B cell (primary cell): ENCODE data around the gene PIGH. TPM values are rescaled to one million over a fixed set of nuclear protein-coding genes. Genes with fewer than 3 reads are reported as not detected.

ENCODE experiments used
- ATAC-seq: fragments of 200-7000 bp; cut with Tn5 transposase; one replicate; pipeline ENCODE4 v1.10.0; 2021; ENCODE audit warnings: low read depth, mild to moderate bottlenecking, moderate number of reproducible peaks, moderate library complexity
- CTCF ChIA-PET: fragments of 350-600 bp; sonication (Branson Sonifier 250); formaldehyde crosslinking; loops from one replicate; lab custom pipeline; 2021; ENCODE audit warnings: antibody characterized with exemption, inconsistent platforms; lab: Charles Lee
- POLR2A ChIA-PET: fragments of 350-600 bp; sonication (Branson Sonifier 250); formaldehyde crosslinking; loops from one replicate; lab custom pipeline; 2021; ENCODE audit warnings: antibody characterized with exemption; lab: Charles Lee
- DNase-seq: peaks from one replicate; pipeline ENCODE4 v3.0.0; 2013
- H2AFZ ChIP-seq: 2 replicates; pipeline ENCODE4 v1.6.1; 2012; ENCODE audit warnings: mild to moderate bottlenecking, low read depth, low read length; ENCODE audit not compliant: insufficient read depth, poor library complexity, severe bottlenecking
- H3K27ac ChIP-seq, 2 donors: 1 replicate in 1 of 2; 2 replicates in 1 of 2; pipeline ENCODE4 v1.5.1; 2012 to 2013; ENCODE audit warnings: low read length in 2 of 2, mild to moderate bottlenecking in 2 of 2, moderate library complexity in 1 of 2
- H3K27me3 ChIP-seq, 4 experiments: fragments of 200-600 bp in 1 of 4; sonication (generic) in 1 of 4; replicated peaks in 1 of 4; 1 replicate in 2 of 4; 2 replicates in 2 of 4; pipeline versions ENCODE4 v1.6.1 to v1.7.0; 2013 to 2016; ENCODE audit warnings: low read length in 3 of 4, mild to moderate bottlenecking in 2 of 4, mixed read lengths in 1 of 4, moderate library complexity in 1 of 4; ENCODE audit not compliant: insufficient read depth in 4 of 4, control insufficient read depth in 3 of 4; ENCODE audit errors: control extremely low read depth in 1 of 4
- H3K36me3 ChIP-seq, 2 experiments: replicated peaks in 1 of 2; 1 replicate in 1 of 2; 2 replicates in 1 of 2; pipeline versions ENCODE4 v1.6.1 to v1.7.1; 2013; ENCODE audit warnings: low read length in 1 of 2; ENCODE audit not compliant: insufficient read depth in 2 of 2, control insufficient read depth in 1 of 2; ENCODE audit errors: control extremely low read depth in 1 of 2, extremely low read depth in 1 of 2
- H3K4me1 ChIP-seq, 2 donors: fragments of 200-600 bp in 1 of 2; sonication (generic) in 1 of 2; 1 replicate in 1 of 2; 2 replicates in 1 of 2; pipeline versions ENCODE4 v1.5.1 to v1.6.1; 2013 to 2017; ENCODE audit warnings: low read length in 2 of 2; ENCODE audit not compliant: control insufficient read depth in 2 of 2, insufficient read depth in 2 of 2
- H3K4me2 ChIP-seq: replicated peaks from 2 replicates; pipeline ENCODE3; 2012; ENCODE audit warnings: mild to moderate bottlenecking, low read depth, low read length; ENCODE audit not compliant: poor library complexity, severe bottlenecking
- H3K4me3 ChIP-seq, 5 experiments: fragments of 200-600 bp in 1 of 5; sonication (generic) in 1 of 5; 1 replicate in 3 of 5; 2 replicates in 2 of 5; pipeline versions ENCODE4 v1.5.1 to v1.7.0; 2011 to 2016; ENCODE audit warnings: low read length in 4 of 5, mild to moderate bottlenecking in 4 of 5, low read depth in 2 of 5, control low read depth in 1 of 5, moderate library complexity in 1 of 5; ENCODE audit not compliant: insufficient read depth in 1 of 5; ENCODE audit errors: control extremely low read depth in 1 of 5, extremely low read depth in 1 of 5
- H3K79me2 ChIP-seq: fragments of 200-600 bp; sonication (generic); one replicate; pipeline ENCODE4 v1.6.0; 2016; ENCODE audit warnings: low read length; ENCODE audit not compliant: control insufficient read depth, insufficient read depth
- H3K9ac ChIP-seq: fragments of 200-600 bp; sonication (generic); 2 replicates; pipeline ENCODE4 v1.6.1; 2017; ENCODE audit warnings: mild to moderate bottlenecking, low read length, moderate library complexity
- H3K9me3 ChIP-seq, 3 donors: one replicate each; pipeline versions ENCODE4 v1.6.1 to v1.7.1; 2013; ENCODE audit warnings: low read length in 2 of 3; ENCODE audit not compliant: control insufficient read depth in 2 of 3, insufficient read depth in 1 of 3; ENCODE audit errors: control extremely low read depth in 1 of 3
- H4K20me1 ChIP-seq: 2 replicates; pipeline ENCODE4 v1.6.0; 2012; ENCODE audit warnings: mild to moderate bottlenecking, low read length; ENCODE audit not compliant: insufficient read depth, control insufficient read depth, poor library complexity, severe bottlenecking
- H3K27ac Mint-ChIP-seq: one replicate; pipeline ENCODE4 v1.8.0; 2021; ENCODE audit warnings: mixed read lengths
- H3K27me3 Mint-ChIP-seq: one replicate; pipeline ENCODE4 v1.8.0; 2021; ENCODE audit warnings: mixed read lengths
- H3K4me1 Mint-ChIP-seq: one replicate; pipeline ENCODE4 v1.8.0; 2021; ENCODE audit warnings: mixed read lengths
- H3K4me3 Mint-ChIP-seq: one replicate; pipeline ENCODE4 v1.8.0; 2021; ENCODE audit warnings: mixed read lengths
- H3K9me3 Mint-ChIP-seq: one replicate; pipeline ENCODE4 v1.8.0; 2022; ENCODE audit warnings: mixed read lengths; ENCODE audit not compliant: insufficient read depth
- CTCF ChIP-seq: fragments of 200-600 bp; IDR thresholded peaks from one replicate; pipeline ENCODE4 v1.8.0; 2022; ENCODE audit warnings: antibody characterized with exemption, mild to moderate bottlenecking
- EZH2 ChIP-seq: IDR thresholded peaks from 2 replicates; pipeline ENCODE4 v1.6.1; 2012; ENCODE audit warnings: borderline replicate concordance, low read depth, mild to moderate bottlenecking, moderate library complexity, low read length; ENCODE audit not compliant: insufficient read depth, poor library complexity, severe bottlenecking
- WGBS: methylation state at CpG from one replicate; pipeline ENCODE4 v1.1.5; 2013; ENCODE audit warnings: missing lambda C conversion rate; ENCODE audit not compliant: insufficient coverage; 5-methylcytosine and 5-hydroxymethylcytosine counted together
- intact Hi-C: fragments of 100-400 bp; cut with micrococcal nuclease; formaldehyde crosslinking; loops from one replicate; pipeline ENCODE4 v1.10.0; 2022
- polyA plus RNA-seq: library from polyadenylated mRNA; depleted of rRNA; stranded (reverse); fragments of >200 nt; gene quantifications from 2 replicates; pipeline ENCODE4 v1.2.3, GENCODE V29; 2012
- total RNA-seq, 2 donors: library from RNA; stranded (reverse); fragments of 120-200 nt in 1 of 2; gene quantifications; 1 replicate in 1 of 2; 2 replicates in 1 of 2; pipeline versions ENCODE4 v1.2.3 to v1.2.4, GENCODE V29; 2013 to 2022

Gene PIGH
- total and polyA plus RNA-seq, 2 donors (not counting 1 experiment from before 2014, with no cell fraction given) = 26.7 to 48.0 TPM

GRCh38 chr14:67584978-67585377, 15.1 kb downstream of the PIGH start:
- ATAC-seq = no peak

More at GRCh38 chr14:67584978-67585377, 15.1 kb downstream of the PIGH start:
- DNase-seq = no peak
- WGBS = no CpG with 5 or more reads among the region's 3 CpGs
- Mint-ChIP-seq H3K9me3 (no peaks in the 10 kb centered on the region), H3K4me1 (peaks cover 6% of the 10 kb centered on the region), H3K27me3 (no peaks in the 10 kb centered on the region), H3K27ac (no peak overlapping the region), H3K4me3 (no peak overlapping the region)
- POLR2A ChIA-PET = no interaction called here
- Histone ChIP-seq H3K27me3 (no peaks in the 10 kb centered on the region), H3K4me2 (no peak overlapping the region), H4K20me1 (no peaks in the 10 kb centered on the region), H3K79me2 (no peaks in the 10 kb centered on the region), H3K9me3 (no peaks in the 10 kb centered on the region), H3K4me3 (no peak overlapping the region), H3K4me1 (no peaks in the 10 kb centered on the region), H3K9ac (no peak overlapping the region), H3K27ac (no peak overlapping the region), H2AFZ (no peak overlapping the region), H3K36me3 (peaks cover 0 to 23% of the 10 kb centered on the region in 2 experiments)
- TF ChIP-seq CTCF (no peak), EZH2 (no peak)
- CTCF ChIA-PET = interaction anchor here (0.7 to 24.8 kb wide), 27 partner anchors 9 to 253 kb away, joined by 3 to 863 read pairs (median 4); partner anchors contain the start of genes ARG2, PIGH, RDH11 and RDH12
- intact Hi-C loops = loop anchor here (1.0 to 2.0 kb wide), 4 partner anchors 16 to 119 kb away; partner anchors contain the start of genes ARG2 and PIGH
